ENCODE data around the gene AGRN.
A peak's percentile ranks its signal among the peaks of the same experiment; 100 is the strongest.

The AGRN gene

GRCh38 chr1:1038694-1039093, 18.8 kb downstream of the AGRN start:
- no peak for DNase-seq (ENCODE audit: low spot score)

- DNase-seq (ENCODE audit: low spot score): no peak
Measured at GRCh38 chr1:1039145-1039910, 19.4 kb downstream of the AGRN start.

GRCh38 chr1:1040004-1040991, 20.4 kb downstream of the AGRN start:
- DNase-seq (ENCODE audit: low spot score): peak; percentile 70

GRCh38 chr1:1041092-1041523, 21.2 kb downstream of the AGRN start:
- DNase-seq (ENCODE audit: low spot score): no peak

- DNase-seq (ENCODE audit: low spot score): no peak
Measured at GRCh38 chr1:1041873-1042272, 22.0 kb downstream of the AGRN start.

GRCh38 chr1:1042835-1043234, 22.9 kb downstream of the AGRN start:
- DNase-seq (ENCODE audit: low spot score): no peak

GRCh38 chr1:1043411-1043810, 23.5 kb downstream of the AGRN start:
- no peak for DNase-seq (ENCODE audit: low spot score)

- DNase-seq (ENCODE audit: low spot score): no peak
Measured at GRCh38 chr1:1043921-1044320, 24.0 kb downstream of the AGRN start.

- no peak for DNase-seq (ENCODE audit: low spot score)
Measured at GRCh38 chr1:1044455-1045078, 24.6 kb downstream of the AGRN start.

- DNase-seq (ENCODE audit: low spot score): no peak
Measured at GRCh38 chr1:1045129-1045528, 25.2 kb downstream of the AGRN start.

GRCh38 chr1:1046243-1046642, 26.3 kb downstream of the AGRN start:
- no peak for DNase-seq (ENCODE audit: low spot score)

- DNase-seq (ENCODE audit: low spot score): no peak
Measured at GRCh38 chr1:1046767-1047166, 26.8 kb downstream of the AGRN start.

GRCh38 chr1:1047407-1047806, 27.5 kb downstream of the AGRN start:
- DNase-seq (ENCODE audit: low spot score): no peak

GRCh38 chr1:1047963-1048362, 28.0 kb downstream of the AGRN start:
- DNase-seq (ENCODE audit: low spot score): no peak

- DNase-seq (ENCODE audit: low spot score): no peak
Measured at GRCh38 chr1:1048765-1049164, 28.8 kb downstream of the AGRN start.

- DNase-seq (ENCODE audit: low spot score): no peak
Measured at GRCh38 chr1:1049318-1050165, 29.6 kb downstream of the AGRN start.

GRCh38 chr1:1050577-1051052, 30.7 kb downstream of the AGRN start:
- no peak for DNase-seq (ENCODE audit: low spot score)

GRCh38 chr1:1051127-1051810, 31.3 kb downstream of the AGRN start:
- no peak for DNase-seq (ENCODE audit: low spot score)

- no peak for DNase-seq (ENCODE audit: low spot score)
Measured at GRCh38 chr1:1052003-1052840, 32.3 kb downstream of the AGRN start.

- no peak for DNase-seq (ENCODE audit: low spot score)
Measured at GRCh38 chr1:1053022-1053421, 33.1 kb downstream of the AGRN start.
